Endothelial cell of umbilical vein (primary cell): Measurements from ENCODE around the gene TNFAIP8. TPM values are rescaled to one million over a fixed set of nuclear protein-coding genes. Genes with fewer than 3 reads are reported as not detected.
A peak's percentile ranks its signal among the peaks of the same experiment; 100 is the strongest.
"Not testable (repeated sequence)": the region's sequence is repeated elsewhere in the genome, so short reads cannot be mapped to it uniquely, and the experiment has no call there.

ENCODE experiments used
- BruUV-seq: library from RNA; stranded (reverse); fragments of 400-500 nt; replicated peaks from 2 replicates; lab custom pipeline; 2021; lab: Mats Ljungman, UMichigan
- CTCF ChIA-PET: fragments of 300-600, 350-600 bp; sonication (Branson Sonifier 250); formaldehyde crosslinking; loops from one replicate; lab custom pipeline; 2021; ENCODE audit warnings: antibody characterized with exemption, inconsistent platforms; lab: Charles Lee
- POLR2A ChIA-PET: fragments of 300-600, 350-600 bp; sonication (Branson Sonifier 250); formaldehyde crosslinking; loops from one replicate; lab custom pipeline; 2021; ENCODE audit warnings: antibody characterized with exemption, inconsistent platforms; lab: Charles Lee
- DNase-seq: peaks from one replicate; pipeline ENCODE4 v3.0.0-alpha.2; 2011; ENCODE audit warnings: low read depth, low spot score
- FAIRE-seq: peaks from 2 replicates; lab custom pipeline; 2011; peaks lifted over from hg19 to GRCh38; lab: Jason Lieb, UNC
- H2AFZ ChIP-seq: 2 replicates; pipeline ENCODE4 v1.6.0; 2012; ENCODE audit warnings: low read depth, low read length, control low read depth, inconsistent platforms
- H3K27ac ChIP-seq: 2 replicates; pipeline ENCODE4 v1.5.1; 2011; ENCODE audit warnings: low read depth, mild to moderate bottlenecking, control low read depth, low read length, moderate library complexity; ENCODE audit not compliant: insufficient read depth
- H3K27me3 ChIP-seq, 2 experiments: 2 replicates each; pipeline versions ENCODE4 v1.6.0 to v1.6.1; 2011; ENCODE audit warnings: low read length in 2 of 2, mixed read lengths in 1 of 2; ENCODE audit not compliant: control insufficient read depth in 2 of 2, insufficient read depth in 2 of 2
- H3K36me3 ChIP-seq, 2 experiments: 2 replicates in 1 of 2; 3 replicates in 1 of 2; pipeline ENCODE4 v1.5.1; 2011; ENCODE audit warnings: low read length in 2 of 2, mild to moderate bottlenecking in 1 of 2, moderate library complexity in 1 of 2; ENCODE audit not compliant: control insufficient read depth in 2 of 2, insufficient read depth in 2 of 2; ENCODE audit errors: extremely low read depth in 1 of 2
- H3K4me1 ChIP-seq: 3 replicates; pipeline ENCODE4 v1.5.1; 2011; ENCODE audit warnings: mild to moderate bottlenecking, low read length; ENCODE audit not compliant: control insufficient read depth, insufficient read depth; ENCODE audit errors: extremely low read depth
- H3K4me2 ChIP-seq: 2 replicates; pipeline ENCODE4 v1.6.1; 2011; ENCODE audit warnings: low read length, control low read depth, mixed read lengths; ENCODE audit not compliant: insufficient read depth
- H3K4me3 ChIP-seq, 3 experiments: fragments of 200-600 bp in 1 of 3; sonication (generic), shearing (Covaris generic) in 1 of 3; replicated peaks in 1 of 3; 2 replicates each; pipeline ENCODE4 v1.5.1; 2011 to 2016; ENCODE audit warnings: control low read depth in 3 of 3, low read length in 3 of 3, mild to moderate bottlenecking in 2 of 3, inconsistent platforms in 1 of 3, low read depth in 1 of 3, moderate library complexity in 1 of 3; ENCODE audit not compliant: insufficient read depth in 1 of 3
- H3K79me2 ChIP-seq: 2 replicates; pipeline ENCODE4 v1.6.0; 2012; ENCODE audit warnings: low read length, inconsistent platforms; ENCODE audit not compliant: control insufficient read depth, insufficient read depth
- H3K9ac ChIP-seq: replicated peaks from 2 replicates; pipeline ENCODE3; 2011; ENCODE audit warnings: low read length, control low read depth; ENCODE audit not compliant: insufficient read depth; ENCODE audit errors: extremely low read depth
- H3K9me1 ChIP-seq: replicated peaks from 3 replicates; pipeline ENCODE4 v1.6.0; 2011; ENCODE audit warnings: mild to moderate bottlenecking, low read length; ENCODE audit not compliant: control insufficient read depth, insufficient read depth; ENCODE audit errors: extremely low read depth
- H3K9me3 ChIP-seq: replicated peaks from 2 replicates; pipeline ENCODE4 v1.5.1; 2012; ENCODE audit warnings: low read length, inconsistent platforms; ENCODE audit not compliant: control insufficient read depth, insufficient read depth
- H4K20me1 ChIP-seq: replicated peaks from 2 replicates; pipeline ENCODE3; 2011; ENCODE audit warnings: mild to moderate bottlenecking, low read length; ENCODE audit not compliant: control insufficient read depth, insufficient read depth; ENCODE audit errors: extremely low read depth
- EZH2 ChIP-seq: IDR thresholded peaks from 2 replicates; pipeline ENCODE4 v1.6.1; 2012; ENCODE audit warnings: borderline replicate concordance, low read depth, mild to moderate bottlenecking, moderate library complexity, low read length, inconsistent platforms; ENCODE audit not compliant: severe bottlenecking
- FOS ChIP-seq: IDR thresholded peaks from 2 replicates; pipeline ENCODE4 v1.6.1; 2011; ENCODE audit warnings: mild to moderate bottlenecking, low read length, moderate library complexity, borderline replicate concordance; ENCODE audit not compliant: insufficient read depth
- GATA2 ChIP-seq: IDR thresholded peaks from 2 replicates; pipeline ENCODE4 v1.7.0; 2011; ENCODE audit warnings: low read depth, mild to moderate bottlenecking, moderate library complexity, mixed read lengths, low read length; ENCODE audit not compliant: insufficient read length, insufficient read depth
- JUN ChIP-seq: IDR thresholded peaks from 2 replicates; pipeline ENCODE4 v1.6.1; 2011; ENCODE audit warnings: borderline replicate concordance, low read depth; ENCODE audit not compliant: insufficient read length, insufficient read depth
- MYC ChIP-seq: IDR thresholded peaks from one replicate; pipeline ENCODE4 v1.6.1; 2011; ENCODE audit warnings: mild to moderate bottlenecking, low read depth, low read length
- POLR2A ChIP-seq: IDR thresholded peaks from 2 replicates; pipeline ENCODE4 v1.6.1; 2012; ENCODE audit warnings: low read depth, mild to moderate bottlenecking, control low read depth, low read length
- POLR2AphosphoS5 ChIP-seq: IDR thresholded peaks from 2 replicates; pipeline ENCODE4 v1.6.1; 2012; ENCODE audit warnings: low read depth, mild to moderate bottlenecking, control low read depth, low read length, moderate library complexity; ENCODE audit not compliant: insufficient read depth
- dilution Hi-C: fragments of 300-500 bp; cut with MboI; formaldehyde crosslinking; loops from one replicate; pipeline ENCODE4 v1.15.0; 2019; ENCODE audit warnings: low sequenced_read_pairs; ENCODE audit not compliant: extremely low pct_ligation_motif_present
- intact Hi-C: fragments of 100-400 bp; cut with micrococcal nuclease; formaldehyde crosslinking; loops from one replicate; pipeline ENCODE4 v1.10.0; 2022
- polyA plus RNA-seq, 4 experiments: library from polyadenylated mRNA; depleted of rRNA in 3 of 4; stranded (reverse) in 3 of 4; unstranded in 1 of 4; fragments of >200 nt; gene quantifications; 2 replicates each; pipeline versions ENCODE4 v1.2.1 to v1.2.3, GENCODE V29; 2011 to 2012; ENCODE audit warnings: missing spikeins in 1 of 4
- total RNA-seq: library from RNA; stranded (reverse); gene quantifications from 2 replicates; pipeline ENCODE4 v1.2.3, GENCODE V29; 2021
- TF ChIP-seq, protein P1 (sequence below): IDR thresholded peaks from 2 replicates; pipeline ENCODE4 v1.6.1; 2011; ENCODE audit not compliant: insufficient read depth, insufficient read length
- TF ChIP-seq, protein P2 (sequence below), 2 donors: IDR thresholded peaks; 1 replicate in 1 of 2; 2 replicates in 1 of 2; pipeline ENCODE4 v1.5.1; 2011; ENCODE audit warnings: low read length in 2 of 2, mild to moderate bottlenecking in 2 of 2, moderate library complexity in 2 of 2, control low read depth in 1 of 2, inconsistent platforms in 1 of 2, low read depth in 1 of 2; ENCODE audit not compliant: insufficient read depth in 1 of 2; ENCODE audit errors: extremely low read depth in 1 of 2

The TNFAIP8 gene
- total and polyA plus RNA-seq, 2 donors (not counting 3 experiments of a cell fraction or from before 2014, with no cell fraction given) = 4.7 to 7.4 TPM

DNA sequence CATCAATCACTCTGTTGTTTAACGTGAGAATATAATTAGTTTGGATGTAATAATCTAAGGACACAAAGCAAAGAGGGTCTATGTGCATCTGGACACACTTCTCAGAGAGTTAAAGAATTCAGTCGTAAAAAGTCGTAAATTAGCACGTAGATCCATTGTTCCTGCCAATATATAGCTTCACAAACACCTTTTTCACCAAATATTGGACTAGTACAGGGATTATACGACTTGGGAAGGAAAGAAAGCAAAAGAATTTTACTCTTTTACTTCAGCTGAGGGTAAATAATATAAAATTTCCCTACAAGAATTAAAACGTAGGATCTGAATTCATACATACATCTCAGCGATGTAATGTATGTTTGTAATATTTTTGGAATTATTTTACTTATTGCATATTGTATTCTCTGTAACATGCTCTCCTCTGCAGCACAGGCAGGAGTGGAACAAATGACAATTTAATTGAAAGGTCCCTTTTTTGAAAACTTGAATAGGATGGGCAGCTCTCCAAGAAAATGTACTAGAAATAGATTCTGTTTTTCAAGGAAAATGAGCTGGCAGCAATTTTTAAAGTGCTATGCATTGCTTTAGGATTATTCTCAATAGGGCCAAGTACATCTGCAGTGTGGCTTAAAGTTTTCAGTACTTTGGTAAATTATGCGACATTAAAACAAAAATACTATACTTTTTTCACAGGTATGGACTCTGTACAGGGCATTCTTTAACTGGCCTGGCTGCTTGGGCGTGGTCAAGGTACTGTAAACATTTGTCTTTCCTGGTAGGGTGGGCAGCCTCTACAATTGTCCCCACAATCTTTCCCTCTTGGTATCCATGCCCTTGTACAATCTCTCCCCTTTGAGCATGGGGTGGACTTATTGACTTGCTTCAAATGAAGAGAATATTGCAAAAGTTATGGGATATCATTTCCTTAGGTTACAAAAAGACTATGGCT, 56.7 kb downstream of the TNFAIP8 start:
- Histone ChIP-seq H3K9me1 (no peaks in the 10 kb centered on the region), H2AFZ (no peak overlapping the region), H3K36me3 (no peaks in the 10 kb centered on the region), H4K20me1 (no peaks in the 10 kb centered on the region), H3K9ac (no peak overlapping the region), H3K79me2 (no peaks in the 10 kb centered on the region), H3K9me3 (no peaks in the 10 kb centered on the region), H3K27me3 (peaks cover 6 to 16% of the 10 kb centered on the region in 2 experiments), H3K4me3 (peak overlapping the region in 1 of 3 experiments; percentile 90), H3K4me2 (peak overlapping the region; percentile 99), H3K27ac (no peak overlapping the region), H3K4me1 (peaks cover 4% of the 10 kb centered on the region)
- no TSS peak for BruUV-seq
- intact Hi-C loops = loop anchor here (1.0 kb wide), 7 partner anchors 23 to 424 kb away; partner anchors contain the start of gene DTWD2
- POLR2A ChIA-PET = interaction anchor here (1.5 to 1.9 kb wide), 2 partner anchors 144 to 342 kb away, joined by 3 to 5 read pairs; partner anchors contain the start of gene DMXL1
- FAIRE-seq (no peak), DNase-seq (no peak)
- TF ChIP-seq POLR2AphosphoS5 (no peak), GATA2 (no peak), MYC (no peak), FOS (no peak), EZH2 (no peak), JUN (no peak), POLR2A (no peak)
- TF ChIP-seq, protein P1, sequence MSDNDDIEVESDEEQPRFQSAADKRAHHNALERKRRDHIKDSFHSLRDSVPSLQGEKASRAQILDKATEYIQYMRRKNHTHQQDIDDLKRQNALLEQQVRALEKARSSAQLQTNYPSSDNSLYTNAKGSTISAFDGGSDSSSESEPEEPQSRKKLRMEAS = no peak
- TF ChIP-seq, protein P2, sequence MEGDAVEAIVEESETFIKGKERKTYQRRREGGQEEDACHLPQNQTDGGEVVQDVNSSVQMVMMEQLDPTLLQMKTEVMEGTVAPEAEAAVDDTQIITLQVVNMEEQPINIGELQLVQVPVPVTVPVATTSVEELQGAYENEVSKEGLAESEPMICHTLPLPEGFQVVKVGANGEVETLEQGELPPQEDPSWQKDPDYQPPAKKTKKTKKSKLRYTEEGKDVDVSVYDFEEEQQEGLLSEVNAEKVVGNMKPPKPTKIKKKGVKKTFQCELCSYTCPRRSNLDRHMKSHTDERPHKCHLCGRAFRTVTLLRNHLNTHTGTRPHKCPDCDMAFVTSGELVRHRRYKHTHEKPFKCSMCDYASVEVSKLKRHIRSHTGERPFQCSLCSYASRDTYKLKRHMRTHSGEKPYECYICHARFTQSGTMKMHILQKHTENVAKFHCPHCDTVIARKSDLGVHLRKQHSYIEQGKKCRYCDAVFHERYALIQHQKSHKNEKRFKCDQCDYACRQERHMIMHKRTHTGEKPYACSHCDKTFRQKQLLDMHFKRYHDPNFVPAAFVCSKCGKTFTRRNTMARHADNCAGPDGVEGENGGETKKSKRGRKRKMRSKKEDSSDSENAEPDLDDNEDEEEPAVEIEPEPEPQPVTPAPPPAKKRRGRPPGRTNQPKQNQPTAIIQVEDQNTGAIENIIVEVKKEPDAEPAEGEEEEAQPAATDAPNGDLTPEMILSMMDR (IDR thresholded peaks at IDR 0.05; ENCODE audit: extremely low read depth in 1 of 2, insufficient read depth in 1 of 2, low read depth in 1 of 2, low read length in 2 of 2) = no peak
- dilution Hi-C loops = no loop called here
- CTCF ChIA-PET = interaction anchor here (0.6 to 5.8 kb wide), 50 partner anchors 11 to 457 kb away, joined by 3 to 163 read pairs (median 5); partner anchors contain the start of genes DMXL1, DTWD2 and TNFAIP8

DNA sequence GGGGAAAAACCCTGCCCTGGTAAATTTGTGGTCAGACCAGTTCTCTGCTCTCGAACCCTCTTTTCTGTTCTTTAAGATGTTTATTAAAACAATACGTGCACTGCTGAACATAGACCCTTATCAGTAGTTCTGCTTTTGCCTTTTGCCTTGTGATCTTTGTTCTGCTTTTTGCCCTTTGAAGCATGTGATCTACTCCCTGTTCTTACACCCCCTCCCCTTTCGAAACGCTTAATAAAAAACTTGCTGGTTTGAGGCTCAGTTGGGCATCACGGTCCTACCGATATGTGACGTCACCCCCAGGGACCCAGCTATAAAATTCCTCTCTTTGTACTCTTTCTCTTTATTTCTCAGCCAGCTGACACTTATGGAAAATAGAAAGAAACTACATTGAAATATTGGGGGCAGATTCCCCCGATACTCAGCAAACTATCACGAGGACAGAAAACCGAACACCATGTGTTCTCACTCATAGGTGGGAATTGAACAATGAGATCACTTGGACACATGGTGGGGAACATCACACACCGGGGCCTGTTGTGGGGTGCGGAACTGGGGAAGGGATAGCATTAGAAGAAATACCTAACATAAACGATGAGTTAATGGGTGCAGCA, 58.4 kb downstream of the TNFAIP8 start:
- H3K9me3 ChIP-seq, POLR2A ChIA-PET, H3K4me3 ChIP-seq, H3K4me2 ChIP-seq, BruUV-seq, H3K27ac ChIP-seq, FAIRE-seq, intact Hi-C loops, DNase-seq, H2AFZ ChIP-seq, H3K36me3 ChIP-seq, dilution Hi-C loops, H3K9ac ChIP-seq, H3K9me1 ChIP-seq, H4K20me1 ChIP-seq, H3K79me2 ChIP-seq, H3K4me1 ChIP-seq: not testable (repeated sequence)
- CTCF ChIA-PET = interaction anchor here (3.2 to 3.9 kb wide), 3 partner anchors 52 to 159 kb away, joined by 16 to 25 read pairs (median 20); no protein-coding TSS in a partner anchor
- peaks cover 10 to 18% of the 10 kb centered on the region in 2 experiments for H3K27me3 ChIP-seq
